D721Med (cell line): ENCODE data around the gene DTWD1.
"Not testable (repeated sequence)": the region's sequence is repeated elsewhere in the genome, so short reads cannot be mapped to it uniquely, and the experiment has no call there.

Experiments used
- DNase-seq: peaks from one replicate; pipeline ENCODE4 v3.0.0; 2011; ENCODE audit warnings: low spot score; ENCODE audit not compliant: insufficient read length
- FAIRE-seq: peaks from 2 replicates; lab custom pipeline; 2011; peaks lifted over from hg19 to GRCh38; lab: Jason Lieb, UNC
- CTCF ChIP-seq: IDR thresholded peaks from 2 replicates; pipeline ENCODE4 v1.5.1; 2012; ENCODE audit warnings: mild to moderate bottlenecking, control low read depth; ENCODE audit not compliant: insufficient read depth; ENCODE audit errors: missing control alignments

The DTWD1 gene

DNA sequence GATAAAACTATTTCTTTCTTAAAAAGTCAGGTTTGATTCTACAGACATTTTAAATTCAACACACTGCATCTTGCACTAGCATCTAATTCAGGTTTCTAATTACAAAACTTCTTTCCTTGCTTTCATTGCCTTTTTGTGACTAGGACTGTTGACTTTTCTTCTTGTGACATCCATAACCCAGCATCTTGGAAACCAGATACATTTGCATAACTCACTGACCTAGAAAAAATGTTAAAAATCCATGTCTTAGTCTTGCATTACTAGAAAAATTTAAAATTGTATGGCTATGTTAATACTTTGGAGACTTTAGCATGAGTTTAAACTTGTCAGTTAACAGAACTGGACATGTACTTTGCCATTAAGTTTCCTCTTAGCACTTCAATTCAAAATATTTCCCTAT is 72.7 kb downstream of the DTWD1 start:
- FAIRE-seq: no peak
- DNase-seq: no peak
- TF ChIP-seq CTCF: no peak

DNA sequence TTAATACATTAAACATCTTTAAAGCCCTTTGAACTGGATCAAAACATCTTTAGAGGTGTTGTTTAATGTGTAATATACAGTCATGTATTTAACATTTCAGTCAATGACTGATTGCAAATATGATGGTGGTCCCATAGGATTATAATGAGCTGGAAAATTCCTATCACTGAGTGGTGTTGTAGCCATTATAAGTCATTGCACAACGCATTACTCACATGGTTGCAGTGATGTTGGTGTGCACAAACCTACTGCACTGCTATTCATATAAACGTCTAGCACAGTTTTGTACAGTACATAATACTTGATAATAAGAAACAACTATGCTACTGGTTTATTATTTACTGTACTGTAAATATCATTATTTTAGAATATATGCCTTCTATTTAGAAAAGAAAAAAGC is 75.6 kb downstream of the DTWD1 start:
- no peak for TF ChIP-seq CTCF
- FAIRE-seq (no peak), DNase-seq (no peak)

DNA sequence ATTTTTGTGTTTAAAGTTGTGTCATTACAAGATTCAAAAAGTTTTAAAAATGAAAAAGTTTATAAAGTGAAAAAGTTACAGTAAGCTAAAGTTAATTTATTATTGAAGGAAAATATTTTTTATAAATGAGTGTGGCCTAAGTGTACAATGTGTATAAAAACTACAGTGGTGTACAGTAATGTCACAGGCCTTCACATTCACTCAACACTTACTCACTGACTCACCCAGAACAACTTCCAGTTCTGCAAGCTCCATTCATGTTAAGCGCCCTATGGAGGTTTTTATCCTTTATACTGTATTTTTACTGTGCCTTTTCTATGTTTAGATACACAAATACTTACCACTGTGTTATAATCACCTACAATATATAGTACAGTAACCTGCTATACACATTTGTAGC is 76.3 kb downstream of the DTWD1 start:
- no peak for TF ChIP-seq CTCF
- FAIRE-seq: no peak
- no peak for DNase-seq

DNA sequence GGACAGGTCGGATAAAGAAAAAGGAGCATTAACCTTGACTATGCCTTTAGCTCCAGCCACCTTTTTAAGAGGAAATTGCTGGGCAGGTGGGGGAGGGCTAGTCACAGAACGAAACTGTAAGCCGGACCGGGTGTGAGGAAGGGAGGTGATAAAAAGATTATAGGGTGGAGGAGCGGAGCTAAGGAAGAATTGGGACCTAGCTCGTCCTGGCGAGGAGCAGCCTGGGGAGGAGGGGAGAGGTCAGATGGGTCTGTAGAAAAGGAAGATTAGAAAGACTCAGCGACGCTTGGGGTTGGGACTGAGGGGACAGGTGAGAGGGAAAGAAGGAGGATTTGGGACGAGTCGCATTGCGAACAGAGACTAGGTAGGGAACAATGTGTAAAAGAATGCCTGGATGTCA is 82.1 kb downstream of the DTWD1 start:
- FAIRE-seq, DNase-seq: not testable (repeated sequence)
